OCI-M1 (cell line): ENCODE results near the gene PCDHGA9.
"Not testable (repeated sequence)": the region's sequence is repeated elsewhere in the genome, so short reads cannot be mapped to it uniquely, and the experiment has no call there.

Source experiments
- DNase-seq: peaks from one replicate; lab custom pipeline; 2025; lab: John Stamatoyannopoulos, UW

The PCDHGA9 gene

GRCh38 chr5:141384471-141385267 is 17.9 kb upstream of the PCDHGA9 start:
- no peak for DNase-seq

DNA sequence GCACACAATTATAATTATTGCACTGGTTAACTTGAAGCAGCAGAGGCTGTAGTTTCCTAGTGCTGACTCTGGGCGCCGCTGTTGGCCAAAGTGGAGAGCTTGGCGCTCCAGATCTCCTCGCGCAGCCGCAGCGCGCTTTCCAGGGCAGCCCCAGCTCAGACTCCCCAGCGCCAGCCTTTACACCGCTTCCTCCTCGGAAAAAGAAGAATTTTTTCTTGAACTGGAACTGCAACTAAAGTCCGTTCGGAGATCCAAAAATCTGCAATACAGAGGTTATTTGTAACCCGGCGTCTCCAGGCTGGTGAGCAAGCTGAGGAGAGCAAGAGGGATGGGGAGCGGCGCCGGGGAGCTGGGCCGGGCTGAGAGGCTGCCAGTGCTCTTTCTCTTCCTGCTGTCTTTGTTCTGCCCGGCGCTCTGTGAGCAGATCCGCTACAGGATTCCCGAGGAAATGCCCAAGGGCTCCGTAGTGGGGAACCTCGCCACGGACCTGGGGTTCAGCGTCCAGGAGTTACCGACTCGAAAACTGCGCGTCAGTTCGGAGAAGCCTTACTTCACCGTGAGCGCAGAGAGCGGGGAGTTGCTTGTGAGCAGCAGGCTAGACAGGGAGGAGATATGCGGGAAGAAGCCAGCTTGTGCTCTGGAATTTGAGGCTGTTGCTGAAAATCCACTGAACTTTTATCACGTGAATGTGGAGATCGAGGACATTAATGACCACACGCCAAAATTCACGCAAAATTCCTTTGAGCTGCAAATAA is 14.8 kb upstream of the PCDHGA9 start, which contains the start of gene PCDHGB4:
PCDHGB4 (plus strand) TSS at position 142 of the 755 bp plus-strand sequence; CDS start at position 329, 187 bp downstream.
- not testable (repeated sequence) for DNase-seq

GRCh38 chr5:141388661-141389060 is 13.9 kb upstream of the PCDHGA9 start:
- DNase-seq: no peak

DNA sequence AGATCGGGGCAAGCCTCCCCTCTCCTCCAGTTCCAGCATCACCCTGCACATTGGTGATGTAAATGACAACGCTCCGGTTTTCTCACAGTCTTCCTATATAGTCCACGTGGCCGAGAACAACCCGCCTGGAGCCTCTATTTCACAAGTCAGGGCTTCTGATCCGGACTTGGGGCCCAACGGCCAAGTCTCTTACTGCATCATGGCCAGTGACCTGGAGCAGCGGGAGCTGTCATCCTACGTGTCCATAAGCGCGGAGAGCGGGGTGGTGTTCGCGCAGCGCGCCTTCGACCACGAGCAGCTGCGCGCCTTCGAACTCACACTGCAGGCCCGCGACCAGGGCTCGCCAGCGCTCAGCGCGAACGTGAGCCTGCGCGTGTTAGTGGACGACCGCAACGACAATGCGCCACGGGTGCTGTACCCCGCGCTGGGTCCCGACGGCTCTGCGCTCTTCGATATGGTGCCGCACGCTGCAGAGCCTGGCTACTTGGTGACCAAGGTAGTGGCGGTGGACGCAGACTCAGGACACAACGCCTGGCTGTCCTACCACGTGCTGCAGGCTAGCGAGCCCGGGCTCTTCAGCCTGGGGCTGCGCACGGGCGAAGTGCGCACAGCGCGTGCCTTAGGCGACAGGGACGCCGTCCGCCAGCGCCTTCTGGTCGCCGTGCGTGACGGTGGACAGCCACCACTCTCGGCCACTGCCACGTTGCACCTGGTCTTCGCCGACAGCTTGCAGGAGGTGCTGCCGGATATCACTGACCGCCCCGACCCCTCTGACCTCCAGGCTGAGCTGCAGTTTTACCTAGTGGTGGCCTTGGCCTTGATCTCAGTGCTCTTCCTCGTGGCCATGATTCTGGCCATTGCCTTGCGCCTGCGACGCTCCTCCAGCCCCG is 13.2 kb upstream of the PCDHGA9 start:
- no peak for DNase-seq

- DNase-seq: no peak
Measured at GRCh38 chr5:141392429-141393198, 10.0 kb upstream of the PCDHGA9 start, which contains the start of gene PCDHGA8. TSS of gene PCDHGA8 (plus strand) at chr5:141392633. CDS start at chr5:141392814, 181 bp downstream.

GRCh38 chr5:141393267-141393666 is 9.3 kb upstream of the PCDHGA9 start:
- DNase-seq: no peak

DNA sequence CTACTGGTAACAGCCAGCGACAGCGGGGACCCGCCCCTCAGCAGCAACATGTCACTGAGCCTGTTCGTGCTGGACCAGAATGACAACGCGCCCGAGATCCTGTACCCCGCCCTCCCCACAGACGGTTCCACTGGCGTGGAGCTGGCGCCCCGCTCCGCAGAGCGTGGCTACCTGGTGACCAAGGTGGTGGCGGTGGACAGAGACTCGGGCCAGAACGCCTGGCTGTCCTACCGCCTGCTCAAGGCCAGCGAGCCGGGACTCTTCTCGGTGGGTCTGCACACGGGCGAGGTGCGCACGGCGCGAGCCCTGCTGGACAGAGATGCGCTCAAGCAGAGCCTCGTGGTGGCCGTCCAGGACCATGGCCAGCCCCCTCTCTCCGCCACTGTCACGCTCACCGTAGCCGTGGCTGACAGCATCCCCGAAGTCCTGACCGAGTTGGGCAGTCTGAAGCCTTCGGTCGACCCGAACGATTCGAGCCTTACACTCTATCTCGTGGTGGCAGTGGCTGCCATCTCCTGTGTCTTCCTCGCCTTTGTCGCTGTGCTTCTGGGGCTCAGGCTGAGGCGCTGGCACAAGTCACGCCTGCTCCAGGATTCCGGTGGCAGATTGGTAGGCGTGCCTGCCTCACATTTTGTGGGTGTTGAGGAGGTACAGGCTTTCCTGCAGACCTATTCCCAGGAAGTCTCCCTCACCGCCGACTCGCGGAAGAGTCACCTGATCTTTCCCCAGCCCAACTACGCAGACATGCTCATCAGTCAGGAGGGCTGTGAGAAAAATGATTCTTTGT is 8.0 kb upstream of the PCDHGA9 start:
- not testable (repeated sequence) for DNase-seq

DNA sequence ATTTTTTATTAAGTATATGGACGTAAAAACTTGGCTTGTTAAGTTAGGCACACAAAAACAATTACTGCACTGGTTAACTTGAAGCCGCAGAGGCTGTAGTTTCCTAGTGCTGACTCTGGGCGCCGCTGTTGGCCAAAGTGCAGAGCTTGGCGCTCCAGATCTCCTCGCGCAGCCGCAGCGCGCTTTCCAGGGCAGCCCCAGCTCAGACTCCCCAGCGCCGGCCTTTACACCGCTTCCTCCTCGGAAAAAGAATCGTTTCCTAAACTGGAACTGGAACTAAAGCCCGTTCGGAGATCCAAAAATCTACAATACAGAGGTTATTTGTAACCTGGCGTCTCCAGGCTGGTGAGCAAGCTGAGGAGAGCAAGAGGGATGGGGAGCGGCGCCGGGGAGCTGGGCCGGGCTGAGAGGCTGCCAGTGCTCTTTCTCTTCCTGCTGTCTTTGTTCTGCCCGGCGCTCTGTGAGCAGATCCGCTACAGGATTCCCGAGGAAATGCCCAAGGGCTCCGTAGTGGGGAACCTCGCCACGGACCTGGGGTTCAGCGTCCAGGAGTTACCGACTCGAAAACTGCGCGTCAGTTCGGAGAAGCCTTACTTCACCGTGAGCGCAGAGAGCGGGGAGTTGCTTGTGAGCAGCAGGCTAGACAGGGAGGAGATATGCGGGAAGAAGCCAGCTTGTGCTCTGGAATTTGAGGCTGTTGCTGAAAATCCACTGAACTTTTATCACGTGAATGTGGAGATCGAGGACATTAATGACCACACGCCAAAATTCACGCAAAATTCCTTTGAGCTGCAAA is 4.6 kb upstream of the PCDHGA9 start, which contains the start of gene PCDHGB5:
PCDHGB5 (plus strand) TSS at position 192 of the 796 bp plus-strand sequence; CDS start at position 373, 181 bp downstream.
- not testable (repeated sequence) for DNase-seq

GRCh38 chr5:141398608-141399007 is 4.0 kb upstream of the PCDHGA9 start:
- DNase-seq: no peak

- DNase-seq: no peak
Measured at GRCh38 chr5:141399555-141400258, 2.9 kb upstream of the PCDHGA9 start.

DNA sequence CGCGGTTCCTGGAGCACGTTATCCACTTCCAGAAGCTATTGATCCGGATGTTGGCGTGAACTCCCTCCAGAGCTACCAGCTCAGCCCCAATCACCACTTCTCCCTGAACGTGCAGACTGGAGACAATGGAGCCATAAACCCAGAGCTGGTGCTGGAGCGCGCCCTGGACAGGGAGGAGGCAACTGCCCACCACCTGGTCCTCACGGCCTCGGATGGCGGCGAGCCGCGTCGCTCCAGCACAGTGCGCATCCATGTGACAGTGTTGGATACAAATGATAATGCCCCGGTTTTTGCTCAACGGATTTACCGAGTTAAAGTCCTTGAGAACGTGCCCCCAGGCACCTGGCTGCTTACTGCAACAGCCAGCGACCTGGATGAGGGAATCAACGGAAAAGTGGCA is 809 bp downstream of the PCDHGA9 start:
- no peak for DNase-seq

GRCh38 chr5:141407790-141408505 is 5.4 kb downstream of the PCDHGA9 start, which contains the start of gene PCDHGB6:
TSS of gene PCDHGB6 (plus strand) at chr5:141408021. CDS start at chr5:141408203, 182 bp downstream.
- DNase-seq: not testable (repeated sequence)

GRCh38 chr5:141409598-141410306 is 7.2 kb downstream of the PCDHGA9 start:
- no peak for DNase-seq

DNA sequence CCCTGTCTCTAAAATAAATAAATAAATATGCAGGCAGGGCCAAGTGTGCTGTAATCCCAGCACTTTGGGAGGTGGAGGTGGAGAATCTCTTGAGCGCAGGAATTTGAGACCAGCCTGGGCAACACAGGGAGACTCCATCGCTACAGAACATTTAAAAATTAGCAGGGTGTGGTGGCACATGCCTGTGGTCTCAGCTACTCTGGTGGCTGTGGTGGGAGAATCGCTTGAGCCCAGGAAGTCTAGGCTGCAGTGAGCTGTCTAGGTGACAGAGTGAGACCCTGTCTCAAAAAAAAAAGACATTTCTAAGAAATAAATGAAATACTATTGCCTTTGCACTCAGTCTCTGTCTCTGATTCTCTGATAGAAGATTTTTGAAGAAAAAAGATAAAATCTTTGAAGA is 9.0 kb downstream of the PCDHGA9 start:
- DNase-seq: no peak

- DNase-seq: peak; percentile 89
Measured at GRCh38 chr5:141412854-141413539, 10.4 kb downstream of the PCDHGA9 start, which contains the start of gene PCDHGA10. TSS of gene PCDHGA10 (plus strand) at chr5:141412987. CDS start at chr5:141413176, 189 bp downstream.

DNA sequence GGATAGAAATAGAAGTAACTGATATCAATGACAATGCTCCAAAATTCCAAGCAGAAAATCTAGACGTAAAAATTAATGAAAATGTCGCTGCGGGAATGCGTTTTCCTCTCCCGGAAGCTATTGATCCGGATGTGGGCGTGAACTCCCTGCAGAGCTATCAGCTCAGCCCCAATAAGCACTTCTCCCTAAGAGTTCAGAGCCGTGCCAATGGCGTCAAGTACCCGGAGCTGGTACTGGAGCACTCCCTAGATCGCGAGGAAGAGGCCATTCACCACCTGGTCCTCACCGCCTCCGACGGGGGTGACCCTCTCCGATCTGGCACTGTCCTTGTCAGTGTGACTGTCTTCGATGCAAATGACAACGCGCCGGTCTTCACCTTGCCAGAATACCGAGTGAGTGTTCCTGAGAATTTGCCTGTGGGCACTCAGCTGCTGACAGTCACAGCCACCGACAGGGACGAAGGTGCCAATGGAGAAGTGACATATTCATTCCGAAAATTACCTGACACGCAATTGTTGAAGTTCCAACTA is 11.0 kb downstream of the PCDHGA9 start:
- DNase-seq: no peak
